ENCODE measurements around the gene NES.

DNA sequence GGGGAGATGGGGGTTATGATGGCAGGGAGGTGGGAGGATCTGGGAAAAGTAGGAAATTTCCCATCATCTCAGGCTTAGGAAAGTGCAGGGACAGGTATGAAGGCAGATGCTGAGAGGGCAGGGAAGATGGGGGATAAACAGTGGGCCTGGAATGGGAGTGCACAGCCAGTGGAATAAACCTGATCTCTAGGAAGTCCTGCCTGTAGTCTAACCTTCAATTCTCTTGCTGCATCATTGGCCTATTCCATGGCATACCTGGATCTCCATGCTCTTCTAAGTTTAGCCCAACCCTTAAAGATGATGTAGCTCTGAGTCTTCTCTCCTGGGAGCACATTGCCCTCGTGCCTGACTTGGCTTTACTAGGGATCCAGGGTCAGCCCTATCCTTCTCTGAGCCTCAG is 32.6 kb downstream of the NES start:
- TF ChIP-seq REST (IDR thresholded peaks at IDR 0.05; ENCODE audit: unreplicated experiment) (no peak), EZH2phosphoT487 (IDR thresholded peaks at IDR 0.05; ENCODE audit: unreplicated experiment) (no peak), POLR2AphosphoS5 (IDR thresholded peaks at IDR 0.05; ENCODE audit: low read depth) (no peak), STAT1 (IDR thresholded peaks at IDR 0.05; ENCODE audit: unreplicated experiment) (no peak), EZH2 (IDR thresholded peaks at IDR 0.05; ENCODE audit: low read depth, unreplicated experiment) (no peak)
- TF ChIP-seq, protein P1, sequence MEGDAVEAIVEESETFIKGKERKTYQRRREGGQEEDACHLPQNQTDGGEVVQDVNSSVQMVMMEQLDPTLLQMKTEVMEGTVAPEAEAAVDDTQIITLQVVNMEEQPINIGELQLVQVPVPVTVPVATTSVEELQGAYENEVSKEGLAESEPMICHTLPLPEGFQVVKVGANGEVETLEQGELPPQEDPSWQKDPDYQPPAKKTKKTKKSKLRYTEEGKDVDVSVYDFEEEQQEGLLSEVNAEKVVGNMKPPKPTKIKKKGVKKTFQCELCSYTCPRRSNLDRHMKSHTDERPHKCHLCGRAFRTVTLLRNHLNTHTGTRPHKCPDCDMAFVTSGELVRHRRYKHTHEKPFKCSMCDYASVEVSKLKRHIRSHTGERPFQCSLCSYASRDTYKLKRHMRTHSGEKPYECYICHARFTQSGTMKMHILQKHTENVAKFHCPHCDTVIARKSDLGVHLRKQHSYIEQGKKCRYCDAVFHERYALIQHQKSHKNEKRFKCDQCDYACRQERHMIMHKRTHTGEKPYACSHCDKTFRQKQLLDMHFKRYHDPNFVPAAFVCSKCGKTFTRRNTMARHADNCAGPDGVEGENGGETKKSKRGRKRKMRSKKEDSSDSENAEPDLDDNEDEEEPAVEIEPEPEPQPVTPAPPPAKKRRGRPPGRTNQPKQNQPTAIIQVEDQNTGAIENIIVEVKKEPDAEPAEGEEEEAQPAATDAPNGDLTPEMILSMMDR (conservative IDR thresholded peaks at IDR 0.05; ENCODE audit: low read depth in 2 of 2) = no peak
